NCI-H2081 (cell line): Measurements from ENCODE around the gene KRTAP10-11.
"Not testable (repeated sequence)": the region's sequence is repeated elsewhere in the genome, so short reads cannot be mapped to it uniquely, and the experiment has no call there.

Experiments
- DNase-seq, 2 experiments: peaks; one replicate each; lab custom pipeline; 2025; lab: John Stamatoyannopoulos, UW

The KRTAP10-11 gene

GRCh38 chr21:44646366-44647221 lies at the start of gene KRTAP10-11:
Gene KRTAP10-11, plus strand, starts transcription at chr21:44646414. Its CDS starts 45 bp downstream, at chr21:44646459.
- DNase-seq = peak in 1 of 2 experiments; percentile 69

GRCh38 chr21:44598061-44598460 lies 48.2 kb upstream of the KRTAP10-11 start:
- DNase-seq = no peak

GRCh38 chr21:44599264-44600029 lies 46.8 kb upstream of the KRTAP10-11 start:
- DNase-seq = no peak

- not testable (repeated sequence) for DNase-seq
Measured at GRCh38 chr21:44600118-44600978, 45.9 kb upstream of the KRTAP10-11 start, which contains the start of gene KRTAP10-7. Gene KRTAP10-7, plus strand, starts transcription at chr21:44600597. Its CDS starts 25 bp downstream, at chr21:44600622.

DNA sequence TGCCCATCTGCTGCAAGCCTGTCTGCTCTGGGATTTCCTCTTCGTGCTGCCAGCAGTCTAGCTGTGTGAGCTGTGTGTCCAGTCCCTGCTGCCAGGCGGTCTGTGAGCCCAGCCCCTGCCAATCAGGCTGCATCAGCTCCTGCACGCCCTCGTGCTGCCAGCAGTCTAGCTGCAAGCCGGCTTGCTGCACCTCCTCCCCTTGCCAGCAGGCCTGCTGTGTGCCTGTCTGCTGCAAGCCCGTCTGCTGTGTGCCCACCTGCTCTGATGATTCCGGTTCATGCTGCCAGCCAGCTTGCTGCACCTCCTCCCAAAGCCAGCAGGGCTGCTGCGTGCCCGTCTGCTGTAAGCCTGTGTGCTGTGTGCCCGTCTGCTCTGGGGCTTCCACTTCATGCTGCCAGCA lies 45.1 kb upstream of the KRTAP10-11 start:
- peak in 1 of 2 experiments; percentile 5 for DNase-seq

DNA sequence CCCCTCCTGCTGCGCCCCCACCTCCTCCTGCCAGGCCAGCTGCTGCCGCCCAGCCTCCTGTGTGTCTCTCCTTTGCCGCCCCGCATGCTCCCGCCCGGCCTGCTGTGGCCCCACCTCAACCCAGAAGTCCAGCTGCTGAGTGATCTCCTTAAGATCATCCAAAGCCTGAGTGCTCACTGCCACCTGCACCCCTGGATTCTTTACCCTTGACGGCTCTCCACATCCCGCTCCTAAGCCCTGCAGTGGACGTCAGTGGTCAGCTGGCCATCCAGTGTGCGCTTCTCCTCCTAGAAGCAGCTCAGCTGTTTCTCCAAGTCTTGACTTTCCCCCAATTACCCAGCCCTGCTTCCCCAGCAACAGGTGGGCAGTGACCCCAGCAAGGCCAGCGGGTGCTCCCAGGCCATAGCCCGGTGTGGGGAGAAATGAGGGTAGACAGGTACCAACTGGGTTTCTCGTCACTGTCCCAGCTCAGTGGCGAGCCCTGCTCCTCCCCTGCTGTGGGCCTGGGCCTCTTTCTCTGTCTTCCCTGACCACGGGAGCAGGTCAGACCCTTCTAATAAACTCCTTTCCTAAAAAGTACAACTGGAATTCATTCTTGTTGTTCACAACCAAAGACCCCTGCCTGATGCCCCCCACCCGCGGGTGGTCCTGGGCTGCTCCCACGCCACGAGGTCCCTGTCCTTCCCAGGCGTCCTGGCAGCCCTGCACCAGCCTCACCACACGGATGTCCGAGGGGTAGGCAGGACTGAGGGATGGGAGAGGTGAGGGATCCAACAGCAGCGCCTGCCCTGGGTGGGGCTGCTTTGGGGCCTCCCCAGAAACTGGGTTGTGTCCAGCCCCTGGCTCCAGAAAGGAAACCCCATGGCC lies 44.4 kb upstream of the KRTAP10-11 start:
- DNase-seq = no peak

DNA sequence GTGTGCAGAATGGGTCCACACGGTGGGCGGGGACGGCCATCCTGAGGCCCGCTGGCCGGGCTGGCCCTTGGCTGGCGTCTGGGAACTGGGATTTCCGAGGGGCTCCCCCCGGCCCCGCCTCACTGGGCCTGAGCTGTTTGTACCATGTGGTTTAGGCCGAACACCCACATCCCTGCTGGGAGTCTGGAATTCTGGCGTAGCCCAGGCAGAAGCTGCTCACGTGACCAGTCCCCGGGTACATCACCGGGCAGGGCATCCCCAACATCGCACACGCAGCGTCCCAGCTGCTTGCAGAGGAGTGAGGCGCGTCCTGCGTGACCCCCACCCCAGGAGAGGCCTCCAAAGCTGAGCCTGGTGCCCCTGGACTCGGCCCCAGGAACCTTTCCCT lies 43.8 kb upstream of the KRTAP10-11 start:
- DNase-seq = no peak

- no peak for DNase-seq
Measured at GRCh38 chr21:44603109-44603875, 42.9 kb upstream of the KRTAP10-11 start.

- DNase-seq = no peak
Measured at GRCh38 chr21:44603911-44604310, 42.3 kb upstream of the KRTAP10-11 start.

GRCh38 chr21:44606495-44606894 lies 39.7 kb upstream of the KRTAP10-11 start:
- no peak for DNase-seq

GRCh38 chr21:44609193-44609592 lies 37.0 kb upstream of the KRTAP10-11 start:
- no peak for DNase-seq

DNA sequence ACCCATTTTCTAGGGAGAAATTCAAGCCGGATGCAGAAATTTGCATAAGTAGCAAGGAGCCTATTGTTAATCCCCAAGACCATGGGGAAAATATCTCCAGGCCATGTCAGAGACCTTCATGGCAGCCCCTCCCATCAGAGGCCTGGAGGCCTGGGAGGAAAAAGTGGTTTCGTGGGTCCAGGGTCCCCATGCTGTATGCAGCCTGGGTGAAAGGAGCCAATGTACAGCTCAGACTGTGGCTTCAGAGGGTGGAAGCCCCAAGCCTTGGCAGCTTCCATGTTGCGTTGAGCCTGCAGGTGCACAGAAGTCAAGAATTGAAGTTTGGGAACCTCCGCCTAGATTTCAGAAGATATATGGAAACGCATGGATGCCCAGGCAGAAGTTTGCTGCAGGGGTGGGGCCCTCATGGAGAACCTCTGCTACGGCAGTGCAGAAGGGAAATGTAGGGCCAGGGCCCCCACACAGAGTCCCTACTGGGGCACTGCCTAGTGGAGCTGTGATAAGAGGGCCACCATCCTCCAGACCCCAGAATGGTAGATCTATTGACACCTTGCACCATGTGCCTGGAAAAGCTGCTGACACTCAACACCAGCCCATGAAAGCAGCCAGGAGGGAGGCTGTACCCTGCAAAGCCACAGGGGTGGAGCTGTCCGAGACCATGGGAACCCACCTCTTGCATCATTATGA lies 35.9 kb upstream of the KRTAP10-11 start:
- DNase-seq = not testable (repeated sequence)

GRCh38 chr21:44611551-44611950 lies 34.7 kb upstream of the KRTAP10-11 start:
- no peak for DNase-seq

GRCh38 chr21:44612029-44612486 lies 34.2 kb upstream of the KRTAP10-11 start, which contains the start of gene KRTAP10-8:
Gene KRTAP10-8, plus strand, starts transcription at chr21:44612079. Its CDS starts 22 bp downstream, at chr21:44612101.
- no peak for DNase-seq

- DNase-seq = no peak
Measured at GRCh38 chr21:44612669-44613229, 33.5 kb upstream of the KRTAP10-11 start.

DNA sequence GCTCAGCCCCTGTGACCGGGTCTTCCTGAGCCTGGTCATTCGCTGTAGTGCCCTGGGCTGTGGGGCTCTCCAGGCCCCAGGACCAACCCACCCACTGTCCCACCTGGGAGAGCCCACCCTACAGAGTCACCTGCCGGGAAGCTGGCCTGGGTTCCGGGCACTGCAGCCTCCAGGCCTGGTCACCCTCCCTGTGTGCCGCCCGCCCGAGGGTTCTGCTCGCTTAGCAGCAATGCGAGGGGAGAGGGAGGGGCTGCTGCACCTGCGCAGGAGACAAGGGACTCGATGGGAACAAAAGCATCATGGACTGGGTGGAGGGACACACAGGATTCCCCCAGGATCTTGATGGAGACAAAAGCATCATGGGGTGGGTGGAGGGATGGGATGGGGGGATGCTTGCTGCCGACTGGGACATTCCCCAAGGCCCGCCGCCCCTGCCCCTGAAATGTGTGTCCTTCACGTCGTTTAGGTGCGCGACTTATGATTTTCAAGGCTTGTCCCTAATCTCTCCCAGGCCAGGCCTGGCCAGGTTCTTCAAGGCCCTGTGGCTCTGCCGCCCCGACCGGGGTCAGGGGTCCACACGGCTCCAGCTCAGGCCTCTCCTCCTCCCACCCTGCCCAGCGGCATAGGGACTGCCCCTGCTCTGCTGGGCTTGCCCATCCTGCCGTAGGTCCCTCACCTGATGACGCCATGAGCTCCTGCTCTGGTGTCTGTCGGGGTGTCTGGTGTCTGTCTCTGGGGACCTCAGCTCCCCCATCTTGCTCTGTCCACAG lies 32.6 kb upstream of the KRTAP10-11 start:
- DNase-seq = no peak

DNA sequence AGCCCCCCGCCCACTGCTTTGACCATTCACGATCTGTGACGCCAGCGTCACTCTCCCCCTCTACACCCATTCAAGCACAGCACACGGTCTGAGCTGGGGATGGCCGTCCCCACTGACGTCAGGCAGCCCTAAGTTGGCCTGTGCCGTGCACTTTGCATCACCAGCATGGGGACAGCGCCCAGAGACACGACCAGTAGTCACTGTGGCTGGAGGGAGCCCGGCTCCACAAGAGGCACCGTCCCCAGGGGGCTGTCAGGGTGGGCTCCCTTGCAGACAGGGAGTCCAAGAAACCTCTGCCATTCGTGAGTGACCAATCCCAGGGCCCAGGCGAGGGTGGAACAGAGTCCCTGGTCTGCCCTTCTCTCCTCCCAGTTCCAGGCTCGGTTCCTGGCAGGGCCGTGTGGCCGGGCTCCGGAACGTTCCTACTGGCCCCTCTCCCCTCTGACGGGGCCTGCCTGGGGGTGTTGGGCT lies 32.0 kb upstream of the KRTAP10-11 start:
- no peak for DNase-seq

- DNase-seq = no peak
Measured at GRCh38 chr21:44614961-44615391, 31.2 kb upstream of the KRTAP10-11 start.
